GM13977 (cell line): ENCODE results near the gene CEP192.
"Not testable (repeated sequence)": the region's sequence is repeated elsewhere in the genome, so short reads cannot be mapped to it uniquely, and the experiment has no call there.

Source experiments
- DNase-seq: peaks from one replicate; pipeline ENCODE4 v3.0.0; 2012; ENCODE audit warnings: low spot score
- CTCF ChIP-seq: IDR thresholded peaks from 2 replicates; pipeline ENCODE4 v1.5.1; 2012; ENCODE audit warnings: mild to moderate bottlenecking, control low read depth; ENCODE audit not compliant: insufficient read depth; ENCODE audit errors: extremely low read depth, missing control alignments
- in situ Hi-C: fragments of 300-500 bp; cut with MboI; formaldehyde crosslinking; loops from one replicate; pipeline ENCODE4 v1.12.0; 2022; ENCODE audit warnings: low sequenced_read_pairs, low pct_unique_long_range_greater_than_20kb, mixed read lengths, inconsistent platforms; ENCODE audit not compliant: unreplicated experiment

CEP192 gene

GRCh38 chr18:13067124-13067523, 76.0 kb downstream of the CEP192 start:
- in situ Hi-C loops = no loop called here
- DNase-seq = no peak
- no peak for TF ChIP-seq CTCF

- in situ Hi-C loops = no loop called here
- TF ChIP-seq CTCF = no peak
Measured at GRCh38 chr18:13067966-13068365, 76.8 kb downstream of the CEP192 start.

GRCh38 chr18:13070460-13070859, 79.3 kb downstream of the CEP192 start:
- in situ Hi-C loops = no loop called here
- DNase-seq = no peak
- no peak for TF ChIP-seq CTCF

More at GRCh38 chr18:13067966-13068365, 76.8 kb downstream of the CEP192 start:
- no peak for DNase-seq

DNA sequence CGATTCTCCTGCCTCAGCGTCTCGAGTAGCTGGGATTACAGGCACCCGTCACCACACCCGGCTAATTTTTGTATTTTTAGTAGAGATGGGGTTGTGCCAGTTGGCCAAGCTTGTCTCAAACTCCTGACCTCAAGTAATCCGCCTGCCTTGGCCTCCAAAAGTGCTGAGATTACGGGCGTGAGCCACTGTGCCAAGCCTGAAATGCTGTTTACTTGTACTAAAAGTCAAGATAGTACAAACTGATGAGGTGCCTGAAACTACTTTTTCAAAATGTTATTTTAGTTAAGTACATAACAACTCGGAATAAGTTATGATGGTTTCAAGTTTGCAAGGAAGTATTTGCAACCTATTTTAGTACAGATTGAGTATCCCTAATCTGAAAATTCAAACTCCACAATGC, 85.7 kb downstream of the CEP192 start:
- TF ChIP-seq CTCF = no peak
- no peak for DNase-seq
- in situ Hi-C loops = no loop called here

DNA sequence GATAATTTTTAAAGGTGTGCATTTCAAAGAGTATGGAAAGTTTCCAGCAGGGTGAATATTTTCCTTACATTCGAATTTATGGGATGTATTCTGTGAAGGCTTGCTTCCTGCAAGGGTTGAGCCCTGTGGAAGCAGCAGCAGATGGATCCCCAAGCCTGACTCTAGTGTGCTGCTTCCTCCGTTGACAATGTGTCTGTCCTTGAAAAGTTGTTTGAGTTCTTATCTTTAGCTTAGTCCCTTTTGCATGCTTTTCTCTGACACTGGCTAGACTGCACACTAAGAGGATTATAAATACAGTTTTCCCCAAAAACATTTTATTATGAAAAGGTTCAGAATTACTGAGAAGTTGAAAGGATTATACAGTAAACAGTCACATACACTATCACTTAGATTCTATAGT, 86.3 kb downstream of the CEP192 start:
- in situ Hi-C loops = no loop called here
- no peak for DNase-seq
- no peak for TF ChIP-seq CTCF

- in situ Hi-C loops = not testable (repeated sequence)
Measured at GRCh38 chr18:13078065-13078464, 86.9 kb downstream of the CEP192 start.

GRCh38 chr18:13086906-13087305, 95.7 kb downstream of the CEP192 start:
- DNase-seq = no peak
- no peak for TF ChIP-seq CTCF
- in situ Hi-C loops = no loop called here

More at GRCh38 chr18:13078065-13078464, 86.9 kb downstream of the CEP192 start:
- not testable (repeated sequence) for DNase-seq
